ENCODE measurements around the gene TNNT2. TPM values are rescaled to one million over a fixed set of nuclear protein-coding genes. Genes with fewer than 3 reads are reported as not detected.

The TNNT2 gene
- total RNA-seq, 2 donors from 2014 or later = 2.4 to 4.2 TPM

- no peak overlapping the region for H3K27ac ChIP-seq
- intact Hi-C loops (cut with DNase I) = no loop called here
These were observed 15.6 kb upstream of the TNNT2 start for GRCh38 chr1:201393076-201393475.

DNA sequence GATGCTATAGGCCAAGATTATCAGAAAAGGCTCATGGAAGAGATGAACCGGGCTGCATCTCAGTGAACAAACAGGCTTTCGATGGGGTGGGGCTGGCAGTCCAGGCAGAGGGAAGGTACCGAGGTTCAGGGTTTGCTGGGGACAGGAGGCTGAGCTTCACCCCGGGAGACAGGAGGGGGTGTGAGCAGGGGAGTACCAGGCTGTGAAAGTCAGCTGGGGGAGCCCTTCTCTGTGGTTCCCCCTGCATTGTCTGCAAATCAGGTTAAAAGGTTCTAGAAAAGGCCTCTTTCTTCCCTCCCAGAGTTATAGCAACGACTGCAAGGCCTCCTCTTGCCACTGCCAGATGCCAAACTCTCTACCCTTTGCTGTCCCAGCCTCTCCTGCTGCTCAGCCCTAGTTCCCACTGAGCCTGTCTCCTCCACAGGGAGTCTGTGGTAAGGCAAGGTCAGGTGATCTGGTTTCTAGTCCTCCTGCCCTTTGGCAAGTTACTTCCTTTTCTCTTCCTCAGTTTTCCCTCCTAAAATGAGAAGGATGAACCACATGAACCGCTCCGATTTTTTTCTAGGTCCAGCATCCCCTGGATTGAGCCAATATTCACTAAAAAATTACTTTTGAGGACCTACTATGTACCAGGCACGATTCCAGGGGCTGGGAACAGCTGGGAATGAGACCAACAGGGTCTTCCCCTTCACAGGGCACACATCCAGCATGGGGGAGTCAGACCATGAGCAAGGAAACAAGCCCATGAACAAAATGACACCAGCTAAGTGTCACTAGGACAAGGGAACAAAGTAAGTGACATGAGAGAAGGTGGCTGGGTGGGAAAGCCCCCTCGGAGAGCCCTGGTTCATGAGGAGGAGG lies 14.4 kb upstream of the TNNT2 start:
- Histone ChIP-seq H3K9ac (ENCODE audit: low read depth in 2 of 2, low read length in 2 of 2) (no peak overlapping the region), H3K9me3 (no peaks in the 10 kb centered on the region), H3K36me3 (no peaks in the 10 kb centered on the region), H3K4me1 (no peaks in the 10 kb centered on the region), H3K4me3 (no peak overlapping the region), H3K27me3 (no peaks in the 10 kb centered on the region), H3K27ac (no peak overlapping the region)
- DNase-seq = no peak
- TF ChIP-seq, protein P1, sequence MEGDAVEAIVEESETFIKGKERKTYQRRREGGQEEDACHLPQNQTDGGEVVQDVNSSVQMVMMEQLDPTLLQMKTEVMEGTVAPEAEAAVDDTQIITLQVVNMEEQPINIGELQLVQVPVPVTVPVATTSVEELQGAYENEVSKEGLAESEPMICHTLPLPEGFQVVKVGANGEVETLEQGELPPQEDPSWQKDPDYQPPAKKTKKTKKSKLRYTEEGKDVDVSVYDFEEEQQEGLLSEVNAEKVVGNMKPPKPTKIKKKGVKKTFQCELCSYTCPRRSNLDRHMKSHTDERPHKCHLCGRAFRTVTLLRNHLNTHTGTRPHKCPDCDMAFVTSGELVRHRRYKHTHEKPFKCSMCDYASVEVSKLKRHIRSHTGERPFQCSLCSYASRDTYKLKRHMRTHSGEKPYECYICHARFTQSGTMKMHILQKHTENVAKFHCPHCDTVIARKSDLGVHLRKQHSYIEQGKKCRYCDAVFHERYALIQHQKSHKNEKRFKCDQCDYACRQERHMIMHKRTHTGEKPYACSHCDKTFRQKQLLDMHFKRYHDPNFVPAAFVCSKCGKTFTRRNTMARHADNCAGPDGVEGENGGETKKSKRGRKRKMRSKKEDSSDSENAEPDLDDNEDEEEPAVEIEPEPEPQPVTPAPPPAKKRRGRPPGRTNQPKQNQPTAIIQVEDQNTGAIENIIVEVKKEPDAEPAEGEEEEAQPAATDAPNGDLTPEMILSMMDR (IDR thresholded peaks at IDR 0.05) = no peak
- intact Hi-C loops (cut with DNase I) = no loop called here

More at GRCh38 chr1:201393076-201393475, 15.6 kb upstream of the TNNT2 start:
- no peaks in the 10 kb centered on the region for H3K36me3 ChIP-seq
- no peaks in the 10 kb centered on the region for H3K4me1 ChIP-seq
- no peaks in the 10 kb centered on the region for H3K9me3 ChIP-seq
- no peaks in the 10 kb centered on the region for H3K27me3 ChIP-seq
- no peak overlapping the region for H3K9ac ChIP-seq (ENCODE audit: low read depth in 2 of 2, low read length in 2 of 2)
- TF ChIP-seq, protein P1 (IDR thresholded peaks at IDR 0.05) = no peak
- no peak overlapping the region for H3K4me3 ChIP-seq
- no peak for DNase-seq

DNA sequence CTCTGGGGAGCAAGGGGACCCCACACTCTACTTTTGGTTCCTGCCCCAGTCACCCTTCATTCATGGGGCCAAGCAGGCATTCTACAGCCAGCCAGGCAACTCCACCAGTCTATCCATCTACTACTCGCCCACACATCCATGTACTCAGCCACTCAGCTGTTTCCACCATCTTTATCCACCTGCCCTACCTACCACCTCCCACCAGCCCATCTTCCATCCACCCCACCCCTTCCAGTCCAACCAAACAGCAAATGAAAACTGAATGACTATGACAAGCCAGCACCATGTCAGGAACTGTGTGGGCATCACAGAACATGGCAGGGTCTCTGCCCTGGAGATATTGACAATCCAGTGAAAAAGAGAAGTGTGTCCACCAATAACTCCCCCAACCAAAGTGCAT lies 13.7 kb upstream of the TNNT2 start:
- no peaks in the 10 kb centered on the region for H3K27me3 ChIP-seq
- H3K27ac ChIP-seq = no peak overlapping the region
- no peak for DNase-seq
- H3K36me3 ChIP-seq = no peaks in the 10 kb centered on the region
- H3K9me3 ChIP-seq = no peaks in the 10 kb centered on the region
- no peak overlapping the region for H3K9ac ChIP-seq (ENCODE audit: low read depth in 2 of 2, low read length in 2 of 2)
- no peak overlapping the region for H3K4me3 ChIP-seq
- intact Hi-C loops (cut with DNase I) = no loop called here
- TF ChIP-seq, protein P1 (IDR thresholded peaks at IDR 0.05) = no peak
- no peaks in the 10 kb centered on the region for H3K4me1 ChIP-seq

GRCh38 chr1:201389051-201389450 lies 11.6 kb upstream of the TNNT2 start:
- Histone ChIP-seq H3K36me3 (no peaks in the 10 kb centered on the region), H3K9me3 (no peaks in the 10 kb centered on the region), H3K4me3 (no peak overlapping the region), H3K27ac (no peak overlapping the region), H3K27me3 (no peaks in the 10 kb centered on the region), H3K9ac (ENCODE audit: low read depth in 2 of 2, low read length in 2 of 2) (no peak overlapping the region), H3K4me1 (no peaks in the 10 kb centered on the region)
- intact Hi-C loops (cut with DNase I) = no loop called here
- TF ChIP-seq, protein P1 (IDR thresholded peaks at IDR 0.05) = no peak
- no peak for DNase-seq

DNA sequence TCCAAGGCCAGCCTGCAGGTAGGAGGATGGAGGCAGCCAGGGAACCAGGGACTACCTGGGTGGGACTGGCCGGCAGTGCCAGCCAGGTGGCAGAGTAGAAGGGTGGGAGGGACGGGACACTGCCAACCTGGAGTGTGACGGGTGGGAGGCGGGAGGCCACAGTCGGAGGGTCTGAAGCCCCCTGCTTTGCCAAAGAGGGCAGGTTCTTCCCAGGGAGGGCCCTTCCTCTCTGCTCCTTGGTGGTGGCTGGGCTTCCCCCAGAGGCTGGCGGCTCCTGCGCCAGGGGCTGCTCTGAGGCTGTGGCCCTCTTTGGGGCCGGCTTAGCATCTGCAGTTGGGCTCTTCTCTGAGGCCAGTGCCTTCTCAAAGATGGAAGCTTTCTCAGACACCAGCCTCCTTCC lies 8.7 kb upstream of the TNNT2 start:
- TF ChIP-seq, protein P1 (IDR thresholded peaks at IDR 0.05) = no peak
- DNase-seq = no peak
- Histone ChIP-seq H3K9me3 (no peaks in the 10 kb centered on the region), H3K27me3 (no peaks in the 10 kb centered on the region), H3K9ac (ENCODE audit: low read depth in 2 of 2, low read length in 2 of 2) (no peak overlapping the region), H3K27ac (no peak overlapping the region), H3K4me3 (no peak overlapping the region), H3K36me3 (no peaks in the 10 kb centered on the region), H3K4me1 (no peaks in the 10 kb centered on the region)
- intact Hi-C loops (cut with DNase I) = no loop called here
